Subcutaneous adipose tissue (tissue), 4 donors: ENCODE measurements around the gene CHRNA7. TPM values are rescaled to one million over a fixed set of nuclear protein-coding genes. Genes with fewer than 3 reads are reported as not detected.

Experiments
- CTCF ChIP-seq: fragments of 450-650 bp; IDR thresholded peaks from one replicate; pipeline ENCODE4 v1.5.1; 2016; ENCODE audit warnings: low read depth, mild to moderate bottlenecking, control low read depth, antibody characterized with exemption, moderate library complexity
- total RNA-seq, 4 donors: library from RNA; depleted of rRNA; stranded (reverse); fragments of >200 nt; gene quantifications; one replicate each; pipeline ENCODE4 v1.1.0, GENCODE V29; 2016

CHRNA7 gene
- total RNA-seq, 4 donors from 2014 or later: 0.16 to 2.2 (median 0.79) TPM

- no peak for TF ChIP-seq CTCF
Measured at GRCh38 chr15:32099097-32099785, 68.9 kb downstream of the CHRNA7 start.

GRCh38 chr15:32099956-32100684 lies 69.8 kb downstream of the CHRNA7 start:
- no peak for TF ChIP-seq CTCF

GRCh38 chr15:32104061-32104995 lies 74.0 kb downstream of the CHRNA7 start:
- no peak for TF ChIP-seq CTCF

GRCh38 chr15:32105258-32106241 lies 75.2 kb downstream of the CHRNA7 start:
- no peak for TF ChIP-seq CTCF

GRCh38 chr15:32106401-32107381 lies 76.4 kb downstream of the CHRNA7 start:
- no peak for TF ChIP-seq CTCF
